GM18519 (cell line): ENCODE data around the gene MTMR3.

ENCODE experiments used
- ATAC-seq: cut with Tn5 transposase; IDR thresholded peaks from one replicate; pipeline ENCODE4 v1.9.1; 2021; ENCODE audit warnings: mild to moderate bottlenecking, moderate library complexity; ENCODE audit not compliant: unreplicated experiment, low FRiP score

Gene MTMR3

DNA sequence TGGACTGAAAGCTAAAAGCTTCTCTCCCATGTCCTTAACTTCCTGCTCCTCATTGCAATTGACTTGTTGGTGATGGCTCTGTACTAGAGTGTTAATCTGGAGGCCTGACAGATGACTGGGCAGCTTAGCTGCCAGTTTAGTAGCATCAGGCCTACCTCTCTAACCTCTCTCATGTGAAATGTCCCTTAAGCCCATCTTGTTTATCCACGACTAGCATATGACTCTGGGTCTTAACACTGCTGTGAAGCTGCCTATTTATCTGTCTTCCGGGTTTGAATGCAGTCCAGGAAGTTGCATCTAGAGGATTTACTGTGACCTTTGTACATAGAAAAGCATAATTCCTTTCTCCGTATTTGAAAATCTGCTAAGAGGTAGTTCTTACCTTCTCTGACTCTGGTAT, 112.0 kb downstream of the MTMR3 start:
- ATAC-seq, result no peak

DNA sequence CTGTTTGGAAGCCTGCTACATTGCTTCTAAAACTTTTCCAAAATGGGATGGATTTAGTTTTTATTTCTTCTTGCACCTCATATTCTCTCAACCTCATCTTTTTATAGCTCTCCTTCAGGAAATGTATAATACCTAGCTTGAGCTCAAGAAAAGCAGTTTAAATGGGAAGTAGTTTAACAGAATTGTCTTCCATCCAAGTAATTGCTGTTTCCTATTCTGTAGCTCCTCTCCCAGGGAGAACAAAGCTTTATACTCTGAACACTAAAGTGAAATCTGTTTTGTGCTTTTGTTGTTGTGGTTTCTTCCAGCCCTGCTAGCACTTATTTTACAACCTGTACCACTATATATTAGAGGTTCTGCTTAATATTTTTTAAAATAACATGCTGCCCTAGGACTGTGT, 114.1 kb downstream of the MTMR3 start:
- no peak for ATAC-seq

DNA sequence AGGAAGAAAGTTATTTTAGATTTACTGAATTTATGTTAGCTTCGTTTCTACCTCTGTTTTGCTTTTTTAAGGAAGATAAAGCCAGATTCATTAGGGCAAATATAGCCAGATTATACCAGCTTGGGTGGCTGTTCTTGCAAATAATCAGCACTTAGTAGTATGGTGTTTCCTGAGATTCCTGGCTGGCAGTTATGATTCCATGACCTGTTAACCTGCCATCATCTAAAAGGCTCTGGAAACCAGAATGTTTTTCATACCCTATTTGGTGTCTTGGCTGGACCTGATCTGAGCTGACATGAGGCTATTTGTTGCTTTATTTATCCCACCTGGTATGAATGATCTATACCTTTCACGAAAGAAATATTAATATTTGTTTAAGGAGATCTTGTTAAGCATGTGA, 114.5 kb downstream of the MTMR3 start:
- no peak for ATAC-seq

DNA sequence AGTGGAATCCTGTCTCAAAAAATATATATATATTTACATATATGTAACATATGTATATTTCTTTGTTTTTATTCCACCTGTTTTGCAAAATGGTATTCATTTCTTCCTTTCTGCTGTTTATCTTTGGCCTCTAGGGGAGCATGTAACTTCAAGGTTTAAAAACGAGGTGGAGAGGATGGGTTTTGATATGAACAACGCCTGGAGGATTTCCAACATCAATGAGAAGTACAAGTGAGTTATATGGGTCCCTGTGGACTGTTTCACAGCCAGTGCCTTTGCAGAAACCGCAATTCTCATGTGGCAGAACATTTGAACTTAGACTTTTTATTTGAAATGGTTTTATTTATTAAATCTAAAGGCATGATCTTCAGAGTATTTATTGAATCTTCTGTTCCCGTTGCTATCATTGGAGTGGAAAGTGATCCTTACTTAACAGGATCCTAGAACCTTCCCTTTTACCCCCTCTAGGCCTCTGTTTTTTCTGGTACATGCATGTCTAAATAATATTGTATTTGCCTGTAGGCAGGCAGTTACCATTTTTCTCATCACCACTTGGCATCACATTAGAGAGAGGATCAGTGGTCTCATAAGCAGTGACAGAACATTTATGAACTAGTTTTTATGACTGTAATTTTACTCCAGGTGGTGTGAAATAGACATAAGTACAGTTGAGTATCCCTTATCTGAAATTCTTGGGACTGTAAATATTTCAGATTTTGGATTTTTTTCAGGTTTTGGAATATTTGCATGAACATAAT, 115.8 kb downstream of the MTMR3 start:
- no peak for ATAC-seq

DNA sequence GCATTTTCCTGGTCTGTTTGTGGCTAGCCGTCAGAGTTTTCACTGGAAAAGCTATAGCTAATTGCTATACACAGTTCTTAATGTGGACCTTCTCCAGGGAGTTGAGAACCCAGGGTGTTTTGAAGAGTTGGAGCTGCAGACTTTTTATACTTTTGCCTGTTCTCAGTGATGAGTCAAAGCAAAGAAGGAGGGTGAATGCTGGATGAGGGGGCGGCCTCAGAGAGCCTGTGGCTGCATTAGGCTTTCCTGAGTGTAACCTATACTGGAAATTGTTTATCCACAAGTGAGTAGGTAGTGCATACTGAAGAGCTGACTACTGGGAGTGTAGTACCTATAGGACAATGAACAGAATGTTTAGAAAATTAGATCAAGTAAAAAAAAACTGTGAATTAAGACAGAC, 117.6 kb downstream of the MTMR3 start:
- ATAC-seq, result no peak

DNA sequence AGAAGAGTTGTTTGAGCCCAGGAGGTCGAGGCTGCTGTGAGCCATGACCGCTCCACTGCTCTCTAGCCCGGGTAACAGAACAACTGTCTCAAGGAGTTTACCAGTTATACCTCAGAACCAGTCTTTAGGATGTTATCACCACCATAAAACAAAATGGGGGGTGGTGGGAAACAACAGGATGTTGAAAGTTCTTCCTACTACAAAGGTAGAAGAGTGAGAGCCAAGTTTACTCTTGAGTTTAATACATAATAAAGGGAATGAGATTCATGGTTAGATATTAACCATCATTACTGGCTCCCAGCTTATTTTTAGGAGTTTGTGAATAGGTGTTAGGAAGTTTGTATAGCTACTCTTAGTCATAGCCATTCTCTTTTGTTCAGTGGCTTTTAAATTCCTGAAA, 118.5 kb downstream of the MTMR3 start:
- no peak for ATAC-seq

DNA sequence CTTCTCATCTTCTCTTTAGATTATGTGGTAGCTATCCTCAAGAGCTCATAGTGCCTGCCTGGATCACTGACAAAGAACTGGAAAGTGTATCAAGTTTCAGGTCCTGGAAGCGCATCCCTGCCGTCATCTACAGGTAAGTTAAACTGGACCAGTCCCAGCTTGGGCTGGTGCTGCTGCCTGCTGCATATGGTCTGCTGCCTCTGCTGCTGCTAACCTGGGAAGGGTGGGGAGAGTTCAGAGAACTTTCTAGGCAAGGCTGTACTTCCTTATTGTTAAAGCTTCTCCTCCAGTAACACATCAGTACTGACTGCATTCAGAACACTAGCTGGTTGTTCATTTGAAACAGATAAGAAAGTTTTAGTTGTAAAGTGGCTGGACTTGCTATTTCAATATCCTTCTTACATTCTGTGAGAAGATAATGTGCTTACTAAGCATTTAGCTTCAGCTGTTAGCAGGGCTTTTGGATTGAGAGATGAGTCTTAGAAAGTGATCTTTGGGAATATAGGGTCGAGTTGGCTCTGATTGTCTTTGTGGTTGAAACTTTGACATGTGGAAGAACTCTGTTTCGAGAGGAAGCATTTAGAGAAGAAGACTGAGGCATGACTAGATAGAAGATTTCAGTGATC, 120.0 kb downstream of the MTMR3 start:
- no peak for ATAC-seq

DNA sequence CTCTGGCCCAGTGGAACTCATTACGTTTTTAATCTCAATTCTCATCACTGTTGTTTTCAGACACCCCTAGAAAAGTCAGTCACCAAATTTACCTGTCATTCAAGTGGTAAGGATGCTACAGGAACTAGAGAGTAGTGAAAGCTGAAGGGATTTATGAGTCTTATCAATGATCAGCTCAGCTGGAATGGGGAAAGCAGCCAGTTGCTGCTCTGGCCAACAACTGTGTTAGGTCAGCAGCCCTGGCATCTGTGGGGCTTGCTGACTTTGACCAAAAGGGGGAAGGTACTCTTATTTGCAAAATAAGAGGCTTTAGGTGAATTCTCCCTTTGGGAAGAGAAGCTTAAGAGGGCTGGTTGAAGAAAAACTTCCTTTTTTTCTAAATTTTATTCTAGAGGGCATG, 121.1 kb downstream of the MTMR3 start:
- ATAC-seq, result no peak

DNA sequence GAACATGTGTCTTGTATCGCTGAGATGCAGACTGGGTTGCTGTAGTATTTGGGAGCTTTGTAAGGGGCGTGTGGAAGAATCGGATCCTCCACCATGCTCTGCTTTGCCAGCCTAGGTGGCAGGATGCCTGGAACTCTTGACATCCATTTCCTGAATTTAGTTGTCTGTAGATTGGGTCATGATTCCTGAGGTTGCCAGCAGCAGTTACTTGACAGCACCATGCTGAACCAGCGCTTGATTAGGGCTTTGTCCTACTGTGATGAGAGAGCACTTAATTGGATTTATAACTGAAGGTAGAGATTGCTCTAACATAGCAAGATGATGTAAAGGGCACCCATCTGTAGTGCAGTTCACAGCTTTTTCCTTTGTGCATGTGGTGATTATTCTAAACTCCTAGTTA, 121.7 kb downstream of the MTMR3 start:
- ATAC-seq, result no peak

DNA sequence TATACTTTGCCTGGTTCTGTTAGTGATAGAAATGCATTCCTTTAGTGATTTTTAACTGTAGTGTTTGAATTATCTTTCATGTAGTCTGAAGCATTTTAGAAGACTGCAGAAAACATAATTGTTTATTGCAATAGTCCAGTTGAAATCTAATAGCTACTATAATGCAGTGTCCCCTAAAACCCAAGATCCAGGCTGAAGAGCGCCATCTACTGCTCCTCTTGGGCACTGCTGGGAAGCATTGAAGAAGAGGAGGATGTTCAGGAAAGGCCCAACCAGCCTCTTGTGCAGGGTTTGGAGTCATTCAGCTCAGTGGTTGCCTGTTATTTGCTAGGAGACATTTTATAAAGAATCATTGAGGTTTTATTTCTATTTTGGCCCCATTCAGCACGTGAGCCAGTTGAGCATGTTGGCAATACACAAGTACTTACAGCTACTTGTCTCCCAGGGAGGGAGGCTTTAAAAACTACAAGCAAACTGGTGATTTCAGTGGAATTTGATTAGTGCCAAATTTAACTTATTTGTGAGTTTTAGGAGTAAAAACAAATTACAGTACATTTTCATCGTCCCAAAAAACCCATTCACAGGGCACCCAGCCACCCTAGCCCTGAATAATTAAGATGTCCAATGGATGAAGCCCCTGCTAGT, 122.4 kb downstream of the MTMR3 start:
- ATAC-seq, result no peak

DNA sequence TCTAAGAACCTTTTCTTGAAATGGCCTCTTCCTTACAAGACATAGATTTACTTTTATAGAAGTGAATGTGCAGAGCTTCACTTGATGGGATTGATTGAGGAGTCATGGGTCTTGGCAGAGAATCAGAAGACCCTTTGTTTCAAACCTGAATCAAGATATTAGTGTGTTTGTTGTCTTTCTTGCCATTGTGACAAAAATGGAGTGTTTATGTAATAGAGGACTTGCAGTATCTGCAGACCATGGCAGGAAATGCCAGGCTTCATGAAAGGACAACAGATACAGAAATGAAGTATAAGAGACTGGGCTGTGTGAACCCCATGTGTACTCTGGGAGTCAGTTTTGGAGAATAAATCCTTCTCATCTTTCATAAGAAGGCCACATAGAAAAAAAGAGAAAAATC, 124.4 kb downstream of the MTMR3 start:
- no peak for ATAC-seq

DNA sequence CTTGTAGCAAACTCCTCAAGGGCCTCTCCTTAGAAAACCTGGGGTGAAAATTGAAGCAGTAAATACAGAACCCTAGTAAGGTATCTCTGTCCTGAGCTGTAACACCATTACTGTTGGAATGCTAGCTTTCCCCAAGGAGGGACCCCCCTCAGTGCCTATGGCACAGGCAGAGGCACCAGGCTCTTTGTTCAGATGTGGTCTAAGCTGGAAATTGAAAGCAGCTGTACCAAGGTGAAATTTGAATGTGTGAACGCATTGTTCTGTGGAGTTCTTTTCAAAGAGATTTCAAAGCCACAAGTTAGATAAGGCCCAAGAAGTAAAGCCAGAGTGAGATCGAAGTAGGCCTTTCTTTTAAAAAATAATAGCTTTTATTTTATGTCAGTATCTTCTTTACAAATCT, 125.4 kb downstream of the MTMR3 start:
- ATAC-seq, result no peak

DNA sequence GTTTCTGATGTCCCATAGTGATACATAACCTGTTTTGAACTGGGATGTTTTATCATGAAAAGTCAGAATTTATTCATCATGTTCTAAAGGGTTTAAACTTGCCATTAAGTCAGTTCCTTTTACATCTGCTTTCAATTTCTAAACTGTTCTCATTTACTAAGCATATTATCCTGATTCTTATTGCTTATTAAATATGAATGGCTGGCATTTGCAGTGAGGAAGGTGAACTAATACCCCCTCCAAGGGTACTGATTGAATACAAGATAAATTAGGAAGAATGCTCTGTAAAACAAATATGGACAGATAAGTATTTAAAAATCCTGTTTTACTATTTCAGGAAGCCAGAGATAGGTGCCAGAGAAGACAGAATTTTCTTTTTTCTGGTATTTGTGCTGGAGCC, 126.5 kb downstream of the MTMR3 start:
- ATAC-seq, result no peak

DNA sequence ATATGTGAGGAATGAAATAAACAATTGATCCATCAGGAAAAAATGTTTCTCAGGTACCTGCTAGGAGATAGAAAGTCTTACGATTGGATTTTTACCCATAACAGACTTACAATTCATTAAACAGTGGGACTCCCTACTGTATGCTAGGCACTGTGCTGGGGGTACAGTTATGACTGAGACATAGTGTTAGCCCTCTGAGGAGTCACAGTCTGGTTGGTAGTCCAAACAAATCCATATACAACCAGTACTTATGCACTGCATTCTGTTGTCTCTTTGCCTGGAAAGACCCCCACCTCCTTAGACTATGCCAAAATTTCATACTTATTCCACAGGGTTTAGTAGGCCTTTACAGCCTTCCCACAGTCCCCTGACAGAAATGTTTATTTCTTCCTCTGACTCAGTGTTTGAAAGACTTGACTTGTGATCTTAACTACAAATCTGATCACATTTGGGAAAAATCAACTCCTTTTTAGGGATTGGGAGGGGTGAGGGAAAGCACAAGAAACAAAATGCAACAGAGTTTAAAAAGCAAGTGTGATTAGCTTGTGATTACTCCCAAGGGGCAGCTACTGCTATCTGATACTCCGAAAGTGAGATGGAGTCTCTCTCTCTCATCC, 127.9 kb downstream of the MTMR3 start:
- no peak for ATAC-seq

DNA sequence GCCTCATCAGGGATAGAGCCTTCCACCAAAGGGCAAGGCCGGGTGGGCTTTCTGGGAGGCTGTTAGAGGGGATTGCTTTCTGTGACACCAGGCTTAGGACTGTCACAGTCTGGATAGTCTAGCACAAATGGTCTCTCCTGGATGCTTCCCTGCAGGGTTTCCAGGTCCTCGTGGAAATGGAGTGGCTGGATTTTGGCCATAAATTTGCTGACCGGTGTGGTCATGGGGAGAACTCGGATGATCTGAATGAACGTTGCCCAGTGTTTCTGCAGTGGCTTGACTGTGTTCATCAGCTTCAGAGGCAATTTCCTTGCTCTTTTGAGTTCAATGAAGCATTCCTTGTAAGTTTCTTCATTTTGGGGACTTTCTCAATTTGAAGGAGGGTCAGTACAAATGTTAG, 130.2 kb downstream of the MTMR3 start:
- no peak for ATAC-seq

DNA sequence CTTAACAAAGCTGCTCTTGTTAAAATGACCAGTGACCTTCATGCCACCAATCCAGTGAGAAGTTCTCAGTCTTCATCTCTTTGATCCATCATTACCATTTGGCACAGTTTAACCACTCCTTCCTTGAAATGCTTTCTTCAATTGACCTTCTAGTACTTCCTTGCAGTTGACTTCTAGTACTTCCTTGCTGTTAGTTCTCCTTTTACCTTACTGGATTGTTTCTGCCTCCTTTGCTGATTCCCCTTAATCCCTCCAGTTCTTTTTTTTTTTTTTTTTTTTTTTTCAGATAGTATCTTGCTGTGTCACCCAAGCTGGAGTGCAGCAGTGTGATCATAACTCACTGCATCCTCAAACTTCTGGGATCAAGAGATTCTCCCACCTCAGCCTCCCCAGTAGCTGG, 131.3 kb downstream of the MTMR3 start:
- ATAC-seq, result no peak

DNA sequence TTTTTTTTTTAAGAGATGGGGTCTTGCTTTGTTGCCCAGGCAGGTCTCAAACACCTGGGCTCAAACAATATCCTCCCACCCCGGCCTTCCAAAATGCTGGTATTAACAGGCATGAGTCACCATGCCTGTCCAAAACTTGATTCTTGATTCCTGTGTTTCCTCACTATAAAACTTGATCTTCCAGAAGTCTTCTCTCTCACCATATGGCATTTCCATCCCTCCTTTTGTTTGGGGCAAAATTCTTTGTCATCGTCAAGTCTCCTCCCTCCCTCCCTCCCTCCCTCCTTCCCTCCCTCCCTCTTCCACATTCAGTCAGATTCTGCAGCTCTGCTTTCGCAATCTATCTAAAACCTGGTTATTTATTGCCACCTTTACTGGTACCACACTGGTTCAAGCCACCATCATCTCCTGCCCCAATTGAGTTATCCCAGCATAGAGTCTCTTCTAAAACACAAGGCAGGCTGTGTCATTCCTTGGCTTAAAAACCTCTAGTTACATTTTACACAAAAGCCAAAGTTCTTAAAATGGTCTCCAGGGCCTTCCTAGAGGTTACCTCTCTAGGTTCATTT, 132.3 kb downstream of the MTMR3 start:
- no peak for ATAC-seq

DNA sequence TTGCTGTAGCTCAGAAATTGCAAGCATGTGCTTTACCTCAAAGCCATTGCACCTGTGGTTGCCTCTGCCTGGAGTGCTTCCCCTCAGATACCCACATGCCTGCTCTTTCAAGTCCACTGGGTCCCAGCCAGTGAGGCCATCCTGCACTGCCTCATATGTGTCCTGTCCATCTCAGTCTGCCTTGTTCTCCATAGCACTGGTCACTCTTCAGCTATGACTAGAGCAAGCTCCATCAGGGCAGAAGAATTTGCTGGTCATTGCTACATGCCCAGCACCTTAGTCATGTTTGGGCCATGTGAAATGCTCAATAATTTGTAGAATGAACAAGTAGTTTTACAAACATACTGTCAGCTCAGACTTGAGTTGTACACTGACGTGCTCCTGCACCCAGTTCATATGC, 132.9 kb downstream of the MTMR3 start:
- ATAC-seq, result no peak

DNA sequence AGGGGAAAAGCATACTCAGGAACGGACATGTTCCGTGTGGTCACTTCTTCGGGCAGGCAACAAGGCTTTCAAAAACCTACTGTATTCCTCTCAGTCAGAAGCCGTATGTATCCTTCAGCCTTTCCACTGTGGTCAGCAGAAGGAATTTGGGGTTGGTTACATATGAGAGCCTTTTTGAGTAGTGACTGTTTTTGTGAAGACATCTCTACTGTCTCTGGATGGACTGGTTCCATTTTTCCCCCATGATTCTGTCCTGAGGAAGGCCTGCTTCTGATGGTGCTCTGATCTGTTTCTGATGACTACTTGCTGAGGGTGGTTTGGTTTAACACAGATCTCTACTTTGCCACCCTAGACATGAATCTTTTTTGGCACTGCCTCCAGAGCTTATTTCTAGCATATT, 133.6 kb downstream of the MTMR3 start:
- no peak for ATAC-seq

DNA sequence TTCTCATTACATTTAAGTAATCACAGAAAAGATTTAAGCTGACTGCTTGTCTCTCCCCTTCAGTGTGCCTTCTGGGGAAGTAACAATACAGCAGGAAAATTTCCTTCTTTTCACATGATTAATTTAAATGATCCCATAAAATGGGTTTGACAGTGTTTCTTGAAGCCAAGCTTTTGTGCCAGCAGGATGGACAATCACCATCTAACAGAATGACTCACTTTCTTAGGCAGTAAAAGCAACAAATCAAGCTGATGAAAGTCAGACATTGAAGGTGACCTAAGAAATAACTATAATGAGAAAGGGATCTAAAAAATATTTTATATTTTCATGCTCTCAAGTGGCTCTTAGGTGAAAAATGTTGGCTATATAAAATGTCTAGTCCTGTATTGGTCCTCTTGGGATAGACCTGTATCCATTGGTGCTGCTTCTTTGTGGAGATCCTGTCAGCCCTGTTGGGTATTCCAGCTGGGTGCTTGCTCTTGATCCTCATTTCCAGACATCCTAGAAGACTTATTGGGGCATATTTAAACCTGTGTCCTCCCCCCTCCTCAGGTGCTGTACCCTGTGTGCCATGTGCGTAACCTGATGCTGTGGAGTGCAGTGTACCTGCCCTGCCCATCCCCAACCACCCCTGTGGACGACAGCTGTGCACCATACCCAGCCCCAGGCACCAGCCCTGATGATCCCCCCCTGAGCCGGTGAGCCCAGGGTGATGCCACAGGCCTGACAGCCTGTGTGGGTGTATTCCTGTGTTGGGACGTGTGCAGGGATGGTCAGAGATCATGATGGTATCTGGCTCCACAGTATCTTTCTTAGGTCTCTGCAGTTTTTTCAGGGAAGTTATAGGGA, 134.6 kb downstream of the MTMR3 start:
- no peak for ATAC-seq
